ENCODE measurements around the gene FGD6. TPM values are rescaled to one million over a fixed set of nuclear protein-coding genes. Genes with fewer than 3 reads are reported as not detected.

FGD6 gene
- total and polyA plus RNA-seq, 8 donors: 1.4 to 24.3 (median 9.2) TPM

- Histone ChIP-seq H3K4me3 (no peak overlapping the region), H3K4me1 (no peaks in the 10 kb centered on the region), H3K36me3 (no peaks in the 10 kb centered on the region), H3K27ac (no peak overlapping the region), H3K27me3 (no peaks in the 10 kb centered on the region), H3K9me3 (no peaks in the 10 kb centered on the region)
- no peak for TF ChIP-seq CTCF (IDR thresholded peaks at IDR 0.05)
- intact Hi-C loops (cut with DNase I): no loop called here
- FAIRE-seq (no peak), DNase-seq (no peak), ATAC-seq (no peak)
Measured at GRCh38 chr12:95185854-95186253, 31.4 kb downstream of the FGD6 start.

- FAIRE-seq: no peak
- Histone ChIP-seq H3K36me3 (no peaks in the 10 kb centered on the region), H3K4me3 (no peak overlapping the region), H3K9me3 (no peaks in the 10 kb centered on the region), H3K27me3 (no peaks in the 10 kb centered on the region), H3K27ac (no peak overlapping the region), H3K4me1 (no peaks in the 10 kb centered on the region)
- no peak for TF ChIP-seq CTCF (IDR thresholded peaks at IDR 0.05)
- no peak for ATAC-seq
- intact Hi-C loops (cut with DNase I): no loop called here
- WGBS, 2 donors: 90 to 91% methylated on average over 8 of the region's 8 CpGs
- DNase-seq: no peak
Measured at GRCh38 chr12:95185072-95185471, 32.2 kb downstream of the FGD6 start.

- intact Hi-C loops (cut with DNase I): no loop called here
- Histone ChIP-seq H3K27me3 (no peaks in the 10 kb centered on the region), H3K4me3 (no peak overlapping the region), H3K27ac (no peak overlapping the region), H3K9me3 (no peaks in the 10 kb centered on the region), H3K36me3 (no peaks in the 10 kb centered on the region), H3K4me1 (no peaks in the 10 kb centered on the region)
- ATAC-seq: peak in 2 of 4 donors; percentile 42 to 49
- TF ChIP-seq CTCF (IDR thresholded peaks at IDR 0.05): no peak
- FAIRE-seq: no peak
- no peak for DNase-seq
Measured at GRCh38 chr12:95184121-95184520, 33.1 kb downstream of the FGD6 start.

GRCh38 chr12:95182868-95183415 lies 34.3 kb downstream of the FGD6 start:
- no peak for DNase-seq
- FAIRE-seq: no peak
- no peak overlapping the region for H3K27ac ChIP-seq
- intact Hi-C loops (cut with DNase I): no loop called here
- H3K27me3 ChIP-seq: no peaks in the 10 kb centered on the region
- no peak for ATAC-seq
- TF ChIP-seq CTCF (IDR thresholded peaks at IDR 0.05): no peak
- H3K4me3 ChIP-seq: no peak overlapping the region
- no peaks in the 10 kb centered on the region for H3K36me3 ChIP-seq
- no peaks in the 10 kb centered on the region for H3K9me3 ChIP-seq
- WGBS, 2 donors: 78 to 79% methylated on average over 5 of the region's 5 CpGs
- H3K4me1 ChIP-seq: no peaks in the 10 kb centered on the region

- Histone ChIP-seq H3K27me3 (no peaks in the 10 kb centered on the region), H3K4me1 (peaks cover 0 to under 1% (median 0%) of the 10 kb centered on the region in 3 donors), H3K4me3 (no peak overlapping the region), H3K9me3 (no peaks in the 10 kb centered on the region), H3K36me3 (no peaks in the 10 kb centered on the region), H3K27ac (no peak overlapping the region)
- ATAC-seq (no peak), FAIRE-seq (no peak), DNase-seq (no peak)
- no peak for TF ChIP-seq CTCF (IDR thresholded peaks at IDR 0.05)
- 95 to 100% methylated on average over 2 of the region's 2 CpGs for WGBS, 2 donors
- intact Hi-C loops (cut with DNase I): no loop called here
Measured at GRCh38 chr12:95181103-95181502, 36.2 kb downstream of the FGD6 start.

Data from pancreas (tissue), 10 donors.